Activated naive CD8-positive, alpha-beta T cell treated with anti-CD3 and anti-CD28 coated beads for 36 hours (primary cell): Measurements from ENCODE around the gene RUBCNL. TPM values are rescaled to one million over a fixed set of nuclear protein-coding genes. Genes with fewer than 3 reads are reported as not detected.

Experiments used
- total RNA-seq, 2 experiments: library from RNA; stranded (reverse); gene quantifications; one replicate each; pipeline ENCODE4 v1.2.3, GENCODE V29; 2021

The RUBCNL gene
- total RNA-seq, 2 experiments from 2014 or later: 1.1 to 1.9 TPM

Other genes starting within 250 kb of the RUBCNL start
- 100 to 1,000 TPM; 886 to 901 TPM for gene LCP1, start 205.1 kb downstream of the RUBCNL start, total RNA-seq
- gene LRRC63, start 175.3 kb downstream of the RUBCNL start, total RNA-seq: under 1 TPM; 0.14 to 0.56 TPM
- gene LRCH1, start 165.9 kb upstream of the RUBCNL start, total RNA-seq: 10 to 100 TPM; 16.9 to 18.1 TPM